Measurements from ENCODE around the gene EPHB2. TPM values are rescaled to one million over a fixed set of nuclear protein-coding genes. Genes with fewer than 3 reads are reported as not detected.
A peak's percentile ranks its signal among the peaks of the same experiment; 100 is the strongest.

Gene EPHB2
- total and polyA plus RNA-seq, 3 donors from 2014 or later, result 7.7 to 9.4 (median 8.2) TPM

- no peaks in the 10 kb centered on the region for H3K36me3 ChIP-seq (ENCODE audit: low read depth, missing control alignments)
- WGBS, 2 donors, result 77 to 93% methylated on average over 9 to 10 of the region's 10 CpGs
- intact Hi-C loops (cut with DNase I; ENCODE audit: low total_unique reads), result no loop called here
- H3K9me3 ChIP-seq, result no peaks in the 10 kb centered on the region
- no peaks in the 10 kb centered on the region for H3K27me3 ChIP-seq
- H3K27ac ChIP-seq, result no peak overlapping the region
- no peak for DNase-seq
- no peaks in the 10 kb centered on the region for H3K4me1 ChIP-seq
- no peak overlapping the region for H3K4me3 ChIP-seq
- no peak for TF ChIP-seq POLR2A (IDR thresholded peaks at IDR 0.05)
- TF ChIP-seq, protein P1, sequence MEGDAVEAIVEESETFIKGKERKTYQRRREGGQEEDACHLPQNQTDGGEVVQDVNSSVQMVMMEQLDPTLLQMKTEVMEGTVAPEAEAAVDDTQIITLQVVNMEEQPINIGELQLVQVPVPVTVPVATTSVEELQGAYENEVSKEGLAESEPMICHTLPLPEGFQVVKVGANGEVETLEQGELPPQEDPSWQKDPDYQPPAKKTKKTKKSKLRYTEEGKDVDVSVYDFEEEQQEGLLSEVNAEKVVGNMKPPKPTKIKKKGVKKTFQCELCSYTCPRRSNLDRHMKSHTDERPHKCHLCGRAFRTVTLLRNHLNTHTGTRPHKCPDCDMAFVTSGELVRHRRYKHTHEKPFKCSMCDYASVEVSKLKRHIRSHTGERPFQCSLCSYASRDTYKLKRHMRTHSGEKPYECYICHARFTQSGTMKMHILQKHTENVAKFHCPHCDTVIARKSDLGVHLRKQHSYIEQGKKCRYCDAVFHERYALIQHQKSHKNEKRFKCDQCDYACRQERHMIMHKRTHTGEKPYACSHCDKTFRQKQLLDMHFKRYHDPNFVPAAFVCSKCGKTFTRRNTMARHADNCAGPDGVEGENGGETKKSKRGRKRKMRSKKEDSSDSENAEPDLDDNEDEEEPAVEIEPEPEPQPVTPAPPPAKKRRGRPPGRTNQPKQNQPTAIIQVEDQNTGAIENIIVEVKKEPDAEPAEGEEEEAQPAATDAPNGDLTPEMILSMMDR (IDR thresholded peaks at IDR 0.05), result no peak
Observed at GRCh38 chr1:22963044-22963677, 252.5 kb downstream of the EPHB2 start.

- Histone ChIP-seq H3K9me3 (no peaks in the 10 kb centered on the region), H3K27me3 (no peaks in the 10 kb centered on the region), H3K4me1 (no peaks in the 10 kb centered on the region), H3K4me3 (no peak overlapping the region), H3K27ac (no peak overlapping the region), H3K36me3 (ENCODE audit: low read depth, missing control alignments) (no peaks in the 10 kb centered on the region)
- 81 to 84% methylated on average over 5 of the region's 5 CpGs for WGBS, 2 donors
- TF ChIP-seq POLR2A (IDR thresholded peaks at IDR 0.05), result no peak
- TF ChIP-seq, protein P1 (IDR thresholded peaks at IDR 0.05), result no peak
- no peak for DNase-seq
- intact Hi-C loops (cut with DNase I; ENCODE audit: low total_unique reads), result no loop called here
Observed at GRCh38 chr1:22966309-22966708, 255.7 kb downstream of the EPHB2 start.

DNA sequence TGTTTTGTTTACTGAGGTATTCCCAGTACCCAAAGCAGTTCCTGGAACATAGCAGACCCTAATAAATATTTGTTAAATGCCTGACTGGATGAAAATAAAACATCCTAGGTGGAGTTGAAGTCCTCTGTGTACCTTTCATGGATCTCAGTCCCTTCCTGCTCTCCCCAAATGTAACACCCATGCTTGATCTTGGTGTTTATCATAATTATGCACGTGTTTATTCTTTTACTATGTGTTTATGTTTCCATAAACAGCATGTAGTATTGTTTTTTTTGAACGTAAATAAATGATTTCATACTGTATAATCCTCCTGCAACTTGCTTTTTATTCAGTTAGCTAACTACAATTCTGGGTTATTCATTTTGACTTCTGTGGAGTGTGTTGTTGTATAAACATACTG, 257.2 kb downstream of the EPHB2 start:
- H3K9me3 ChIP-seq, result no peaks in the 10 kb centered on the region
- H3K27ac ChIP-seq, result no peak overlapping the region
- no peaks in the 10 kb centered on the region for H3K36me3 ChIP-seq (ENCODE audit: low read depth, missing control alignments)
- WGBS, 2 donors, result 67 to 77% methylated on average over 2 of the region's 2 CpGs
- intact Hi-C loops (cut with DNase I; ENCODE audit: low total_unique reads), result no loop called here
- no peaks in the 10 kb centered on the region for H3K4me1 ChIP-seq
- DNase-seq, result no peak
- TF ChIP-seq, protein P1 (IDR thresholded peaks at IDR 0.05), result no peak
- no peak for TF ChIP-seq POLR2A (IDR thresholded peaks at IDR 0.05)
- H3K4me3 ChIP-seq, result no peak overlapping the region
- no peaks in the 10 kb centered on the region for H3K27me3 ChIP-seq

GRCh38 chr1:22969304-22969709, 258.7 kb downstream of the EPHB2 start:
- WGBS, 2 donors, result 27 to 35% methylated on average over 5 of the region's 5 CpGs
- no peaks in the 10 kb centered on the region for H3K36me3 ChIP-seq (ENCODE audit: low read depth, missing control alignments)
- DNase-seq, result peak; percentile 43
- no peaks in the 10 kb centered on the region for H3K4me1 ChIP-seq
- no peaks in the 10 kb centered on the region for H3K9me3 ChIP-seq
- no peaks in the 10 kb centered on the region for H3K27me3 ChIP-seq
- H3K27ac ChIP-seq, result no peak overlapping the region
- TF ChIP-seq, protein P1 (IDR thresholded peaks at IDR 0.05), result no peak
- TF ChIP-seq POLR2A (IDR thresholded peaks at IDR 0.05), result no peak
- H3K4me3 ChIP-seq, result no peak overlapping the region
- intact Hi-C loops (cut with DNase I; ENCODE audit: low total_unique reads), result no loop called here

DNA sequence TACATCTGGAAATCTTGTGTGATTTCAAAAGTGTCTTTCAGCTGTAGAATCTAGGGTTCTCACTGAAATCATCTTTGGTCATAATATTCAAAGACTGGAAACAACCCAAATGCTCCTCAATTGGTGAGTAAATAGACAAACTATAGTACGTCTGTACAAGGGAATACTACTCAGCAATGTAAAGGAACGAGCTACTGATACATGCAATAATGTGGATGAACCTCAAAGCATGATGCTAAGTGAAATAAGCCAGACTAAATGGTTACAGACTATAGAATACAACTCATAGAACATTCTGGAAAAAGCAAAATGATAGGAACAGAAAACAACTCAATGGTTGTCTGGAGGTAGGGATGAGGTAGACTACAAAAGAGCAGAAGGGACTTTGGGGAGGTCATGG, 259.5 kb downstream of the EPHB2 start:
- no peak for DNase-seq
- Histone ChIP-seq H3K27me3 (no peaks in the 10 kb centered on the region), H3K4me1 (no peaks in the 10 kb centered on the region), H3K9me3 (no peaks in the 10 kb centered on the region), H3K36me3 (ENCODE audit: low read depth, missing control alignments) (no peaks in the 10 kb centered on the region), H3K4me3 (no peak overlapping the region), H3K27ac (no peak overlapping the region)
- intact Hi-C loops (cut with DNase I; ENCODE audit: low total_unique reads), result no loop called here
- no peak for TF ChIP-seq POLR2A (IDR thresholded peaks at IDR 0.05)
- TF ChIP-seq, protein P1 (IDR thresholded peaks at IDR 0.05), result no peak
- WGBS, 2 donors, result 86 to 90% methylated on average over 2 of the region's 2 CpGs

Data from testis (tissue), 3 donors.